RWPE1 (cell line): Measurements from ENCODE around the gene MRC2.

Experiments
- CTCF ChIA-PET: fragments of 350-600 bp; sonication (Branson Sonifier 250); formaldehyde crosslinking; extraction: SDS; loops from one replicate; lab custom pipeline; 2021; lab: Yijun Ruan, JAX
- POLR2A ChIA-PET: fragments of 400-600 bp; formaldehyde crosslinking; extraction: SDS; loops from one replicate; lab custom pipeline; 2020; ENCODE audit warnings: antibody characterized with exemption; ENCODE audit not compliant: low non-redundant PET; lab: Yijun Ruan, JAX
- DNase-seq: peaks from one replicate; pipeline ENCODE4 v3.0.0; 2012; ENCODE audit warnings: low spot score
- H3K27ac ChIP-seq: fragments of 450-650 bp; 2 replicates; pipeline ENCODE4 v1.5.1; 2017
- TF ChIP-seq, protein P1 (sequence below): fragments of 450-650 bp; conservative IDR thresholded peaks from 2 replicates; pipeline ENCODE4 v1.5.1; 2017; ENCODE audit warnings: low read depth, mild to moderate bottlenecking

The MRC2 gene

DNA sequence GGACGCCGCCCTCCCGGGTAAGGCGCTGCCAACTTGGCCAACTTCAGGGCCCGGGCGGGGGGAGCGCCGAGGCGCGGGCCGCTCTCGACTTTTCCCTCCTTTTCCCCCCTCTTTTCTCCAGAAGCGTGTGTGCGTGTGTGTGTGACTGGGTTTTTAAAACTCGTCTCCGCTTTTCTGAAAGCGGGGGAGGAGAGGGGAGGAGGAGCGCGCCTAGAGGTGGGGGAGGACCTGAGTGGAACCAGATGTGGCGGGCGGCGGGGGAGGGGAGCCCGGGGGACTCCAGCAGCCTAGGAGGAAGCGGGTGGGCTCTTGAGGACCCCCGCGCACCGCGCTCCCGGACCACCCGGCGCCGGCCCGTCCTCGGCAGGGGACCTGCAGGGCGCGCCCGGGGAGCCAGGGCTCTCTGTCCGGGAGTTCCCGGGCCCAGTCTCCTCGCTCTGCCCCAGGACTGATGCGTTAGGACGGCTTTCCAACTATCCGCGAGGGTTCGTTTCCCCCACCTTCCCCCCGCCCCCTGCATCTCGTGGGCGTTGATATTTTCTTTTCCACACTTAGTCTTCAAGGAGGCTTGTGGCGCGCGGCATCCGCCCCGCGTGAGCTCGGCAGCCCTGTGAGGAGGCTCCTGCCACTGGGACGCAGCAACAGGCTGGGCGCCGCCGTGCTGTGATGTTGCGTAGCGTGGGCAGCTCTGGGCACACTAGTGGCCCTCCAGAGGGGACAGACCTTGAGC, 599 bp downstream of the MRC2 start:
- DNase-seq = peak; percentile 34
- POLR2A ChIA-PET = no interaction called here
- TF ChIP-seq, protein P1, sequence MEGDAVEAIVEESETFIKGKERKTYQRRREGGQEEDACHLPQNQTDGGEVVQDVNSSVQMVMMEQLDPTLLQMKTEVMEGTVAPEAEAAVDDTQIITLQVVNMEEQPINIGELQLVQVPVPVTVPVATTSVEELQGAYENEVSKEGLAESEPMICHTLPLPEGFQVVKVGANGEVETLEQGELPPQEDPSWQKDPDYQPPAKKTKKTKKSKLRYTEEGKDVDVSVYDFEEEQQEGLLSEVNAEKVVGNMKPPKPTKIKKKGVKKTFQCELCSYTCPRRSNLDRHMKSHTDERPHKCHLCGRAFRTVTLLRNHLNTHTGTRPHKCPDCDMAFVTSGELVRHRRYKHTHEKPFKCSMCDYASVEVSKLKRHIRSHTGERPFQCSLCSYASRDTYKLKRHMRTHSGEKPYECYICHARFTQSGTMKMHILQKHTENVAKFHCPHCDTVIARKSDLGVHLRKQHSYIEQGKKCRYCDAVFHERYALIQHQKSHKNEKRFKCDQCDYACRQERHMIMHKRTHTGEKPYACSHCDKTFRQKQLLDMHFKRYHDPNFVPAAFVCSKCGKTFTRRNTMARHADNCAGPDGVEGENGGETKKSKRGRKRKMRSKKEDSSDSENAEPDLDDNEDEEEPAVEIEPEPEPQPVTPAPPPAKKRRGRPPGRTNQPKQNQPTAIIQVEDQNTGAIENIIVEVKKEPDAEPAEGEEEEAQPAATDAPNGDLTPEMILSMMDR = no peak
- peak overlapping the region; percentile 82 for H3K27ac ChIP-seq
- CTCF ChIA-PET = no interaction called here

DNA sequence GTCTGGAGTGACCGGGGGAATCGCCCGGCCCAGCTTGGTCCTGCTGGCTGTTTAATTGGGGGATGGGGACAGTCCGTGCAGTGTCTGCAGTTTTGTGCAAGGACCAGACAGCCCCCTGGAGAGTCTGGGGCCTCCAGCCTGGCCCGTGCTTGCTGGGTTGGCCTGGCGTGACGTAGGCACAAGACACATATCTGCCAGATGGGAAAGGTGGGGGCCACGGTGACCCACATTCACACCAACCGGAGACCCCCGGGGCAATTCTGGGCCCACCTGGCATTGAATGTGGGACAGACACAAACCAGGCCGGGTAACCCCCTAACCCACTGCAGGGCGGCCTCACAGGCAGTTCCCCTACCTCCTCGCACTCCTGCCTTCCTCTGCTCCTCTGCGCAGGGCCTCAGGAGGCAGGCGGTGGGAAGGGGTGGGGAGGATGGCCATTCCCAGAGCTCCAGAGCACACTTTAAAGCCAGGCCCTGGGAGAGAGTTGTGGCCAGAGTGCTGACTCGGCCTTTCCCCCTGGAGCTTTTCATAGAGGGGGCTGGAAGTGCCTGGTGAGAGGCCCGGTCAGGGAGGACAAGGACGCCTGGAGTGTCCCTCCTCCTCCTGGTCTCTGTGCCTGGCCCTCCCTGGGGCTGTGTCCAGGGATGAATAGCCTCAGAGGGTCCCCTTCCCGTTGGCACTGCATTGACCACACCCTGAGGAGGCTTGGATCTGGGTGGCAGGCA, 1.5 kb downstream of the MRC2 start:
- H3K27ac ChIP-seq = peak overlapping the region; percentile 82
- TF ChIP-seq, protein P1 = no peak
- ChIA-PET CTCF (interaction anchor here (0.5 kb wide), 1 partner anchor 15 kb away, joined by 6 read pairs; no protein-coding TSS in a partner anchor), POLR2A (no interaction called here)
- DNase-seq = no peak

DNA sequence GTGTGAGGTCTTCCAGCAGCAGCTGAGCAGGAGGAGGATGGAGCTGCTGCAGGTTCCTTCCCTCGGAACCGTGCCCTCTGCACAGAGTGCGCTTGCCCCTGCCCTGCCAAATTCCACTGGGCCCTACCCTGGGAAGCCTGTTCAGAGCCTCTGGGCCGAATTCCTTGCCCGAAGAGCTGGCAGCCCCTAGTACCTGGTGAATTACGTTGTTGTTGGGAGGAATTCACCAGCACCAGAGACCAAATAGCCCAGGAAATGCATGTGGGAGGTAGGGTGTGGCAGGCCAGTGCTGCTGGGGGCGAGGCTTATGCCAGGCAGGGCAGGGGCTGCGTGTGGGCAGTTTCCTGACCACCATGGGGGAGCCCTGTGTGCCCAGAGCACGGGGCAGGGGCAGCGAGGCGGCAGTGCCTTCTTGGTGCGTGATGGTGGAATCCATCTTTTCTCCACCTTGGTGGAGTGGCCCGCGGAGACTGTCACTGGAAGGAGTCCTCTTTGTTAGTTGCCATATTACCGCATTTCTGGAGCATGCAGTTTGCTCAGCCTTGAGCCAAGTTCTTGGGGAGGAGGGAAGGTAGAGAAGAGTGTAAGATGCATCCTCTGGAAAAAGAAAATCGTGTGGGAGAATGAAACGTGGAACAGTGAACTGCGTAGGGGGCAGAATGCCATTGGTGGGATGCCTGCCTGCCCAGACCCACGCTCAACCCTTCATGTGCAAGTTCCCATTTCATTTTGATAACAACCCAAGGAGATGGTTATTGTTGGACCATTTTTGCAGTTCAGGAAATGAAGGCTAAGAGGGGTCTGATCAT, 2.3 kb downstream of the MRC2 start:
- ChIA-PET CTCF (interaction anchor here (0.5 kb wide), 1 partner anchor 16 kb away, joined by 6 read pairs; no protein-coding TSS in a partner anchor), POLR2A (no interaction called here)
- peak overlapping the region; percentile 82 for H3K27ac ChIP-seq
- TF ChIP-seq, protein P1 = no peak
- no peak for DNase-seq

DNA sequence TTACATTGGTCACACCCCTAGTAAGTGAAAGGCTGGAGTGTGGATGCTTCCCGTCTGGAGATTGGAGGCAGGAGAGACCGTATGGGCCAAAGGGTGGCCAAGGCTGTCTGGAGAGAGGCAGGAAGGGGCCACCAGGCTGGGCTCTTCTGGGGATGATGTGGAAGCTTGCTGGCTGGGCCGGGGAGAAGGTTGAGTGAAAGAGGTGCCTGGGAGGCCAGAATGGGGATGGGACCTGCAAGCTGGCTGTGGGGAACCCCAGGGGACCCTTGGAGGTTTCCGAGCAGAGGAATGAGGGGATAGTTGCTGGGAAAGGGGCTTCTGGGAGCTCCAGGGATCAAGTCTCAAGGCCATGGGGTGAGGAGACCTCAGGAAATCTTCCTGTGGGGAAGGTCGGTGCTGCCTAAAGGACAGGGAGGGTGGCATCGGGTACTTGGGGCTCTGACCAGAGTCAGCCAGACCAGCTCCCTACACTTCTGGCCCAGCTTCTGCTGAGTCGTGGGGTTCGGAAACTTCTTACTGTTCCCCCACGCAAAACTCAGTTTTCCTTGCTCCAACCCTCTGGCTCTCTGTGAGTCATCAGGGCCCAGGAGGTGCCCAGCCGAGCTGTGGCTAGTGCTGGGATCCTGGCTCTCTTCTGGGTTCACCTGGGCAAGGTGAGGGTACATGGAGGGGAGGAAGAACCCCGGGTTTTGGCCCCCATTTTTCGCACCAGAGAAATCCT, 3.1 kb downstream of the MRC2 start:
- no peak for DNase-seq
- TF ChIP-seq, protein P1 = no peak
- CTCF ChIA-PET = no interaction called here
- H3K27ac ChIP-seq = peak overlapping the region; percentile 5; the same call in 1 of the 2 replicates
- POLR2A ChIA-PET = no interaction called here

DNA sequence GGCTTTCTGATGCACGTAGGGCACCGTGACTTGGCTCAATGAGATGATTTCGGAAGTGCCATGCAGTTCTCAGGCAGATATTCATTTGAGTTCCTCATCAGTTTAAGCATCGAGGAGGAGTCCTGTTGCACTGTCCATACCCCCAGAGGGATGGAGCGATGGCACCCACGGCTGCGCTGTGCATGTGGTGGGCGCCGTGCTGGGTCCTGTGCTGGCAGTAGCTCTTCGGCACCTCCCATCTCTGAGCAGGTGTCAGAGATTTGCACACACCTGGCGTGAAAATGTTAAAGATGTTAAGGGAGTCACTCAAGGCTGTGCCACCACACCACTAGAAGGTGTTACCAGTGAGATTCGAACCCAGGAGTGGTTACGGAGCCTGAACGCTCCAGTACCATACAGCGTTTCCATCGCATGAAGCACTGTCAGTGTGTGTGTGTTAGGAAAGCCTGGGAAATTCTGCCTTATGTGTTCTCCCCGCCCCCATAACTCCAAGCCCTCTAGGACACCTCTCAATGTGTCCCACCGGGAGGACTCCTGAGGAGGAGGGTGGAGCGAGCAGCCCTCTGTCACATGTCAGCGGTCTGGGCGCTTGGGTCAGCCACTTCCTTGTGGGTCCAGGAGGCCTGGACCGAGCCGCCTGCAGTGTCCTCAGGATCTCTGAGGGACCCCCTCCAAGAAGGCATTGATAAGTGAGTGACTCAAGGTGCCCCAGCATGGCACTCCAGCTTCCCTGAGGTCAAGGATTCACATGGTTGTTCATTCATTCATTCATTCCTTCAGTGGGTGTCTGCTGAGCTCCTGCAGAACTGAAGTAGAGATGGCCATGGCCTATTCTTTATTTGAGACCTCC, 3.8 kb downstream of the MRC2 start:
- no peak overlapping the region for H3K27ac ChIP-seq
- POLR2A ChIA-PET = no interaction called here
- no peak for DNase-seq

More for the DNA sequence above, 3.8 kb downstream of the MRC2 start:
- TF ChIP-seq, protein P1 = no peak
- CTCF ChIA-PET = no interaction called here
